Fibroblast of gingiva (primary cell): ENCODE results near the gene PUM2.

Experiments
- DNase-seq: peaks from one replicate; pipeline ENCODE4 v3.0.0-alpha.2; 2011; ENCODE audit warnings: low read depth

Gene PUM2

DNA sequence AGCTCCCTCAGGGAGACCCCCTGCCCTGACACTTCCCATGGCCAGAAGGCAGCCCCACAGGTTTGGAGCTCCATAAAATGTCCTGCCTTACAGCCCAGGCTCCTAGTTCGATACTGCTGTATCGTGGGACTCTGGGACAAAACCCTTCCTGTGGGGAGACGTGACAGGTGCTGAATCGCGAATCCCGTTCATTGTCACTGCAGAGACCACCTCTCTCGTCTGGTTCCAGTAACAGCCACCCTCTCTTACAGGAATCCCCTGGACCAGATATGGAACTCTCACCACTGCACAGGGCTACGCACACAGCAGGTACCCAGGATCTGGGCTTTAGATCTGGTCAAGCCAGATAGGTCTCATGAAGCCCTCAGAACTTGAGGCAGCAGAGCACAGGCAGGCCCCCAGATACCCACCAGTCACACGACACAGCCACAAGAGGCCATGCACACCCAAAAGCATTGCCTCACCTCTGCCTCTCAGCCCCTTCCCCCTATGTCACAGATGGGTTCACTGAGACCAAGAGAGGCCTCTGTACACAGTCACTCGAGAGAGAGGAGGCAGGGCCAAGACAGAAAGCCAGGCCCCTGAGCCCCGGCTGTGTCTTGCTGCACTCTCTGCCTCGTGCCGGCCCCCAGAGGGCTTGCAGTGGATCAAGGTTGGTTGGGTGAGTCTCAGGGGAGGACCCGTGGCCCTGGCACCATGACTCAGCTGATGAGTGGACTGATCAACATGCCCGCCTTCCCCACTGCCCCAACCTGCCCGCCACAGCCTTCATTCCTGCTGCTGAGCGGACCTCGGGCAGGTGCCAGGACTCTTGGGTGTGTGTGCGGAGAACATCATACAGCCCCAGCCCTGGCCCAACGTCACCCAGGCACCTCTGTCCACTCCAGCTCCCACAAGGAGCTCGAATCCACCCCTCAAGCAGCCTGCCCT, 133.3 kb downstream of the PUM2 start:
- DNase-seq = no peak

DNA sequence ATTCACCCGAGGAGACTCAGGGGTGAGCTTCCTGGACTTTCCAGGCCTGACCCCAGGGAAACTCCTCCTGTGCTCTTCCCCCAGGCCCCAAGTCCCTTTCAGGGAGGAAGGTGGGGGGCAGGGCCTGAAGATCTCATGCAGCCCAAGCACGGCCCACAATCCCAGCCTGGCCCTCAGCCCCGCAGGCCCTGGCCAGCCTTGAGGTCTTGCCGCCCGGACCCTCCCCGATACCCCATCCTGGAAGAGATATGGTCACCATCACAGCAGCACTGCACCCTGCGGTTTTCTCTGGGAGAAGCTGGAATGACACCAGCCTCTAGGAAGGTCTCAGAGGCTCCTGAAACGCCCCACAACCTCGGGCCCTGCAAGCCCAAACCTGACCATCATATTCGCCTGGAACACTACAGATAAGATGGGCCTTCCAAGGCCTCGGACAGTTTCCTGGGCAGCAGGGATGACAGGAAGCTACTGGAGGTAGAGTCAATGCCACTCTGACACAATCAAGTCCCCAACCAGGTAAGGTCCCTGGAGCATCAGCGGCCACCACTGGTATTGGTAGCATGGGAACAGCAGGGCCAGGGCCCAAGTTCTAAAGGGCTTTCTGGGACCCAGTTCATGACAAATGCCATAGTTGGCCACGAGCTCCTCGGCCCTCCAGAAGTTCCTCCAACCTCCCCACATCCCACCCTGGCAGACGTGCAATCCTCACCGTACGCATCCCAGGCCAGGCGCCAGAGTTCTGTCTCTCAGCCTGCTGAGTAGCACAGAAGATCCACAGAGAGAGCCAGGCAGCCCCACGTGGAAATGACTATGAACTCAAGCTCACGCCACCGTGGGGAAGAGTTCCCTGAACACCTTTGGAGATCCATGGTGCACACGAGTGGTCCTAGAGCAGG, 134.3 kb downstream of the PUM2 start:
- DNase-seq = no peak

DNA sequence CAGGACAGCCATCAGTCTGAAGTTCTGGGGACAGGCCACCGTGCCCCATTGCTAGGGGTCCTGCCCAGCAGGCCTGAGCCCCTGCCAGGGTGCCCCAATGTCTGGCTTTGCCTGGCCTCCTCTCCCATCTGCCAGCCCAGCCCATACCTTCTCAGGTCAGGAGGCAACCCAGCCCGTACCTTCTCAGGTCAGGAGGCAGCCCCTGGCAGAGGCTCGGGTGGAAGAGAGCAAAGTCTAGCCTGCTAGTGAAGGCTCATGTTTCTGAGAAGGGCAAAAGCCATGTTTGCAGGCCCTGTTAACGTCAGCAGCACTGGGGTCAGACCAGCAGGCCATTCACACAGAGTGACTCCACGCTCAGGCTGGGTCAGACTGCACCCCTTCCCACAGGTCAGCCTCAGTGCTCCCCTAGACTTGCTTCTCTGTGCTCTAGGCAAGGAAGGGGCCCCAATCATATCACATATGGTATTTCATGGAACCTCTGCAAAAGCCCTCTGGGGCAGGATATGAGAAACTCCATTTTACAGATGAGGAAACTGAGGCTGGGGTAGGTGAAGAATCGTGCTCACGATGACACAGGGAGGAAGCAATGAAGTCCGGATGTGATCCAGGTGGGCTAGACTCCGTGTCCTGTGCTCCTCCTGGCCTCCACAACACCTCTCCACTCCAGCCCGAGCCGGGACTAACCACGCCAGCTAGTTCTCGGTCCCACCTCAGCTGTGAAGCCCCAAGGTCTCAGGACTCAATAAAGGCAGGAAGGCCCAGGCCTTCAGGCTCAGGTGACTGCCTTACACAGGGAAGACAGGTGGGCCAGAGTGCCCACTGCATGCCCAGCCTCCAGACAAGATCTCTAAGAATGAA, 135.2 kb downstream of the PUM2 start:
- DNase-seq = no peak

- no peak for DNase-seq
Measured at GRCh38 chr2:20214566-20215182, 136.0 kb downstream of the PUM2 start.

DNA sequence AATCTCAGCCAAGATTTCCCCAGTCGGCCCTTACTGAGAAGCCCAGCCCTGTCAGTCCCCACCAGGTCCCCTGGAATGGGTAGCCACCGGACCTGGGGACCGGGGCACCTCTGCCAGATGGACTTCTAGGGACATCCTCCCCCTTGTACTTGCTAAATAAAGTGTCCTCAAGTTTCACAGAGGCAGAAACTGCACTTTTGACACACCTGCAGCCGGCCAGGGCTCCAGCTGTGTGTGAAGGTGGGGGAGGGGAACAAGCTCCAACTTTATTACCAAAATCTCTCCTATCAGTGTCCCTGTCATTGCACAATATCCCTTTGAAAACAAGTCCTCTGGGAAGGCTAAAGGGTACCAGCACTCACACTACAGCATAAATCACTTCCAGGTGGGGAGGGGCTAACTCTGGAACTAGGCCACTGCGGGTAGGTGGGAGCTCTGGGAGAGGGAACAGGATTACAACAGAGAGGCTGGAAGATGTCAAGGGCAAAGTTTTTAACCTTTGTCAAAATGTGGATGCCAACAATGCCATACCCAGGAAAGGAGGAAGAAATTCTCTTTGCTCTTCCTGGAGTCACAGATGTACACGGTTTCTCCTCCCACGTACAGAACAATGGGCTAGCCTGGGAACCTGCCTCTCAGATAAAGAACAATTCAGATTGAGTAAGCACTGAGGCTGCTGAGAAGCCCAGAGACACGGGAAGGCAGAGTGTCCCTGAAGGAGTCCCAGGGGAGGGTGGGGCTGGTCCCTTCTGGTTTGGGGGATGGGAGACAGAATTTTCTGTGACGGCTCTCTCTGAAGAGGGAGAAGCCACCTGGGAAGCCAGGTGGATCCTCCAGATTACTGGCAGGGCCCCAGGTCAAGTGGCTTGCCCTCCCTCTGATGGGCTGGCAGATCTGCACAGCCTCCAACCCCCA, 136.7 kb downstream of the PUM2 start:
- no peak for DNase-seq

- DNase-seq = no peak
Measured at GRCh38 chr2:20212871-20213503, 137.7 kb downstream of the PUM2 start.

- DNase-seq = no peak
Measured at GRCh38 chr2:20212459-20212870, 138.2 kb downstream of the PUM2 start.

GRCh38 chr2:20211860-20212458, 138.7 kb downstream of the PUM2 start:
- no peak for DNase-seq

GRCh38 chr2:20211420-20211819, 139.2 kb downstream of the PUM2 start:
- no peak for DNase-seq

DNA sequence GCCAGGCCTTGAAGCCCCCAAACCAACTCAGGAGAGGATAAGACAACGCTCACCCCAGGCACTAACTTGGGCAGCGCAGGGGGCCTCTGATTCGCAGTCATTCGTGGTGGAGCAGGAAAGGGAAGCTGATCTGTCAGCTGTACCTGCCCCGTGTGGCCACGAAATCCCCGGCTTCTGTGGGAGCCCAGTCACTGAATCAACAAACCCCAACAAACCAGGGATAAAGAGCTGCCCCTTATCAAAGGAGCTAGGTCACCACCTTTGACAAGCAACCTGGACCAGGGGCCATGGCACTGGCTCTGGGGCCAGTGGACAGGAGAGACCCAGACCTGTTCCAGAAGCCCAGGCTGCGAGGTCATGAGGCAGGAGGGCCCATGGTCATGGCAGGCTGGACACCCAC, 140.2 kb downstream of the PUM2 start:
- no peak for DNase-seq

GRCh38 chr2:20209373-20210109, 141.1 kb downstream of the PUM2 start:
- no peak for DNase-seq

- no peak for DNase-seq
Measured at GRCh38 chr2:20208476-20208859, 142.2 kb downstream of the PUM2 start.

GRCh38 chr2:20207051-20207450, 143.6 kb downstream of the PUM2 start:
- DNase-seq = no peak

DNA sequence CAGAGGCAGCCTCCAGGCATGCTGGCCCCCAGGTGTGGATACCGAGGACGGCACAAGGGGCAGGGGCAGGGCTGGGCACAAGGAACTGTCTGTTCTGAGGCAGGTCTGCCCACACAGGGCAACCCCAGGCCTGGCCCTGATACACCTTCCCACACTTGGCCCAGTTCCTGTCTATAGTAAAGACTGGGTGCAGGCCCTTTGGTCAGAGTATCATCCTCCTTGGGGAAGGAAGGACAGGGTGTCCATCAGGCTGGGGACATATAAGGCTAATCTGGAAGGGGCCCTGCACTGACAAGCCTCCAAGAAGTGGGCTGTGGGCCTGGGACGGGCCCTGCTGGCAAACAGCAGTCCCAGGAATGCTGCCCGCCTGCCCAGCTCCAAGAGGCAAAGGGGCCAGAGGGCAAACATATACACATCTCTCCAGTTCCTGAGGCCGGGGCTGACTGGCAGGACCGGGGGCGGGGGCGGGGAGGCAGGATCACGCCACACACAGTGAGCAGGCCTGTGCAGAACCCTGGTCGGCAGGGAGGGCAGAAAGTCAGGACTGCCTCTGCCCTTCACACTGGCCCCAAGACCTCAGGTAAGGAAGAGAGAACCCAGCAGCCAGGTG, 144.6 kb downstream of the PUM2 start:
- no peak for DNase-seq

DNA sequence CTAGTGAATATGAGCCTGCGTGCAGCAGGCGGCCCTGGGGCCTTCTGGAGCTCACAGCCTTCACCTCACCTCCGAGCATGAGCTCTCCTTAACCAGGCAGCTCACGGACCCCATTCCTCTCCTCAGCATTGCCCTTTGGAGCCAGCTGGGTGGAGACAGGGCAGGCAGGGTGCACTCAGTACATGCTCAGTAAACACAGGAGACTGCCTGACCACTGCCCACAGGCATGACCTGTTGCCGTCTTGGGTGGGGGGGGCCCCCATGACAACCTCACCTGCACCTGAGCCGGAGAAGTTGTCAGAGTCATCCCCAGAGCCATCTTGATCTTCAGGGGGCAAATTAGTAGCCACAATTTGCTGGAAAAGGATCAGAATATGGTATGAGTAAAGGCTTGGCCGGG, 145.6 kb downstream of the PUM2 start:
- DNase-seq = no peak

DNA sequence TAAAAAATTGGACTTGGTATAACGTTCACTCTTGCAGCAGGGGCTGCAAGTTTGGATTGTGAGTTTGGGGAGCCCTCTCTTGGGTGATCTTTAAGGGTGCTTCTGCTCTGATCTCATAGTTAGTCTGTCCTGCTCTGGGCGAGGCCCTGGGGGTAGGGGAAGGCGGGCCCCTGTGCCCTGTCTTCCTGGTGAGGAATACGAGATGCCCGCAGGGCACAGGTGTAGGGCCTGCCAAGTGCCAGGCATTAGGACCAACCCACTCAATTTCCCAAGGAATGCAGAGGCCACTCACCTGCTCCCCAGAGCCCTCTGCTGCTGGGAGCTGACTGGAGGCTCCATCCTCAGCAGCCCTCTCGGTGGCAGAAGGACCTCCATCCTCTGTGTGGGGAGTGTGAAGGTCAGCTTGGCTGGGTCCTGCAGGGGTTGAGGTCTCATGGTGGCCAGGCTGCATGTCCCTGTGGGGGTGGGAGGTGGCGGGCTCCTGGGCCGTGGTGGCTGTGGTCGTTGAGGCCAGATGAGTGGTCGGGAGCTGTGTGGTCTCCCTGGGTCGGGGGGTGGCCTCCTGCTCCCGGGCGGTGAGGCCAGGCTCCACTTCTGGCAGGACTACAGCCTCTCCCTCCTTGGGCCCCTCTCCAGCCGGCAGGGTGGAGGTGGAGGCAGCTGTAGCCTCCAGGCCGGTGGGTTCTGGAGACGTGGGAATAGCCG, 147.0 kb downstream of the PUM2 start:
- no peak for DNase-seq

- no peak for DNase-seq
Measured at GRCh38 chr2:20203072-20203471, 147.6 kb downstream of the PUM2 start.

- no peak for DNase-seq
Measured at GRCh38 chr2:20201671-20202070, 149.0 kb downstream of the PUM2 start.
